GM12878 (cell line): ENCODE results near the gene C1orf35. TPM values are rescaled to one million over a fixed set of nuclear protein-coding genes. Genes with fewer than 3 reads are reported as not detected.

Experiments used
- ATAC-seq: fragments of 200-7000 bp; cut with Tn5 transposase; 3 replicates; pipeline ENCODE4 v1.9.1; 2020; ENCODE audit warnings: mild to moderate bottlenecking, moderate library complexity
- BruUV-seq: library from RNA; stranded (reverse); fragments of 400-500 nt; replicated peaks from 2 replicates; lab custom pipeline; 2021; lab: Mats Ljungman, UMichigan
- CTCF ChIA-PET: fragments of 300-600 bp; sonication (Branson Sonifier 250); formaldehyde crosslinking; extraction: SDS; loops from one replicate; lab custom pipeline; 2021; ENCODE audit warnings: inconsistent platforms; lab: Yijun Ruan, JAX
- POLR2A ChIA-PET: fragments of 350-600 bp; formaldehyde crosslinking; extraction: SDS; loops from one replicate; lab custom pipeline; 2021; ENCODE audit warnings: inconsistent platforms; lab: Charles Lee
- RAD21 ChIA-PET: fragments of 300-600 bp; sonication (Branson Sonifier 250); formaldehyde crosslinking; loops from one replicate; lab custom pipeline; 2023; ENCODE audit warnings: antibody characterized with exemption; ENCODE audit not compliant: unreplicated experiment; lab: Charles Lee
- SMC1A ChIA-PET: fragments of 300-600 bp; sonication (Branson Sonifier 250); formaldehyde crosslinking; loops from one replicate; lab custom pipeline; 2023; ENCODE audit not compliant: unreplicated experiment, uncharacterized antibody; lab: Charles Lee
- DNase-seq: peaks from one replicate; pipeline ENCODE4 v3.0.0-alpha.2; 2011; ENCODE audit warnings: low read depth, low spot score
- FAIRE-seq: peaks from 3 replicates; lab custom pipeline; 2011; peaks lifted over from hg19 to GRCh38; lab: Jason Lieb, UNC
- H2AFZ ChIP-seq: 2 replicates; pipeline ENCODE4 v1.6.0; 2011; ENCODE audit warnings: low read depth, low read length, control low read depth; ENCODE audit not compliant: control insufficient read depth
- H3K27ac ChIP-seq: 2 replicates; pipeline ENCODE4 v1.5.1; 2011; ENCODE audit warnings: control low read depth; ENCODE audit not compliant: control insufficient read depth, insufficient read depth
- H3K27me3 ChIP-seq, 2 experiments: replicated peaks in 1 of 2; 2 replicates each; pipeline versions ENCODE4 v1.6.0 to v1.6.1; 2011; ENCODE audit warnings: low read length in 1 of 2; ENCODE audit not compliant: control insufficient read depth in 2 of 2, insufficient read depth in 2 of 2
- H3K36me3 ChIP-seq, 2 experiments: 2 replicates each; pipeline ENCODE4 v1.5.1; 2011; ENCODE audit warnings: low read length in 1 of 2; ENCODE audit not compliant: control insufficient read depth in 2 of 2, insufficient read depth in 2 of 2
- H3K4me1 ChIP-seq: 2 replicates; pipeline ENCODE4 v1.6.1; 2011; ENCODE audit warnings: mild to moderate bottlenecking, low read length, moderate library complexity, mixed read lengths; ENCODE audit not compliant: control insufficient read depth, insufficient read depth
- H3K4me2 ChIP-seq: 2 replicates; pipeline ENCODE4 v1.6.0; 2011; ENCODE audit warnings: control low read depth; ENCODE audit not compliant: control insufficient read depth, insufficient read depth
- H3K4me3 ChIP-seq: fragments of 200-600 bp; sonication (generic); 2 replicates; pipeline ENCODE4 v1.5.1; 2016
- H3K79me2 ChIP-seq: 2 replicates; pipeline ENCODE4 v1.6.0; 2011; ENCODE audit warnings: low read length; ENCODE audit not compliant: control insufficient read depth, insufficient read depth
- H3K9ac ChIP-seq: 2 replicates; pipeline ENCODE4 v1.8.0; 2011; ENCODE audit warnings: low read length, control low read depth, mixed read lengths; ENCODE audit not compliant: control insufficient read depth, insufficient read depth
- H3K9me3 ChIP-seq: replicated peaks from 3 replicates; pipeline ENCODE4 v1.5.1; 2011; ENCODE audit warnings: mild to moderate bottlenecking, low read length; ENCODE audit not compliant: control insufficient read depth, insufficient read depth
- H4K20me1 ChIP-seq: 2 replicates; pipeline ENCODE4 v1.6.0; 2011; ENCODE audit not compliant: control insufficient read depth, insufficient read depth
- CHD4 ChIP-seq: fragments of 200-600 bp; sonication (generic); IDR thresholded peaks from 2 replicates; pipeline ENCODE4 v1.6.1; 2016; ENCODE audit warnings: mild to moderate bottlenecking
- HDGF ChIP-seq: fragments of 450-650 bp; IDR thresholded peaks from 2 replicates; pipeline ENCODE4 v1.6.1; 2016; ENCODE audit warnings: antibody characterized with exemption
- POLR2A ChIP-seq: IDR thresholded peaks from 2 replicates; pipeline ENCODE4 v1.6.1; 2011; ENCODE audit warnings: low read depth, mild to moderate bottlenecking, low read length
- WGBS: methylation state at CpG from one replicate; pipeline ENCODE4 v1.1.6; 2016; ENCODE audit warnings: low lambda C conversion rate; ENCODE audit not compliant: insufficient replicate concordance, insufficient coverage; ENCODE audit errors: missing lambda C conversion rate; 5-methylcytosine and 5-hydroxymethylcytosine counted together
- in situ Hi-C: fragments of 300-500 bp; cut with MboI; formaldehyde crosslinking; loops from 9 replicates; pipeline ENCODE4 v1.14.3; 2018; ENCODE audit warnings: mixed read lengths
- intact Hi-C: fragments of 100-400 bp; cut with micrococcal nuclease; formaldehyde crosslinking; loops from one replicate; pipeline ENCODE4 v1.14.2; 2022; ENCODE audit not compliant: unreplicated experiment
- polyA plus RNA-seq, 11 experiments: library from polyadenylated mRNA; depleted of rRNA in 4 of 11; unstranded in 6 of 11; stranded (reverse) in 5 of 11; fragments of >200 nt; fragmentation: Nextera tagmentation in 4 of 11; fragmentation: Illumina TruSeq in 1 of 11; extraction: Ambion mirVana in 4 of 11; extraction: Trizol in 1 of 11; gene quantifications; 1 replicate in 1 of 11; 2 replicates in 10 of 11; pipeline versions ENCODE4 v1.2.1 to v1.2.3, GENCODE V29; 2011 to 2016; ENCODE audit warnings: inconsistent platforms in 2 of 11, missing spikeins in 2 of 11, low read depth in 1 of 11
- total RNA-seq, 4 experiments: library from RNA; depleted of rRNA in 3 of 4; stranded (reverse); fragments of >200 nt in 3 of 4; fragmentation: Illumina TruSeq in 1 of 4; extraction: Trizol in 1 of 4; gene quantifications; 2 replicates each; pipeline versions ENCODE4 v1.2.1 to v1.2.3, GENCODE V29; 2013 to 2021
- TF ChIP-seq, protein P1 (sequence below): fragments of 450-650 bp; IDR thresholded peaks from 2 replicates; pipeline ENCODE4 v1.6.1; 2014; ENCODE audit warnings: mild to moderate bottlenecking
- TF ChIP-seq, protein P2 (sequence below): fragments of 450-650 bp; IDR thresholded peaks from 2 replicates; pipeline ENCODE4 v1.6.1; 2017; ENCODE audit warnings: low read depth, mild to moderate bottlenecking, moderate library complexity

C1orf35 gene
- total and polyA plus RNA-seq, 10 of the 15 experiments (the other 5 are each of a cell fraction or from before 2014, with no cell fraction given): 2.5 to 27.0 (median 10.6) TPM

DNA sequence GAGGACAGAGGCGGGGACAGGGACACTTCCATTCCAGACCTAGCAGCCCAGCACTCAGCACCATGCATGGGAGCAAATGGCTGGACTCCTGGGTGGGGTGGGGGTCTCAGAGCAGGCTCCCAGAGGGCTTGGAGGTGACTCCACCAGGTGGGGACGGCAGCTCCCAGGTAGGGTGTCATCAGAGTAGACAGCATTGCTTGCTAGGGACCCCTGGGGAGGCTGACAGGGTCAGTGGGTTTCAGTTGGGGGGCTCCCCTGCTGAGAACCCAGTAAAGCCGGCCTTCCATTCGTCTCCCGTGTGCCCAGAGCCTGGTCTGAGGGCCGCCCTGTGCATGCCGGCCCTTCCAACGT is 41.8 kb upstream of the C1orf35 start:
- CTCF ChIA-PET: no interaction called here
- in situ Hi-C loops (no loop called here), intact Hi-C loops (no loop called here)
- no peak overlapping the region for H3K27ac ChIP-seq
- H3K4me2 ChIP-seq: no peak overlapping the region
- no TSS peak for BruUV-seq
- TF ChIP-seq, protein P1, sequence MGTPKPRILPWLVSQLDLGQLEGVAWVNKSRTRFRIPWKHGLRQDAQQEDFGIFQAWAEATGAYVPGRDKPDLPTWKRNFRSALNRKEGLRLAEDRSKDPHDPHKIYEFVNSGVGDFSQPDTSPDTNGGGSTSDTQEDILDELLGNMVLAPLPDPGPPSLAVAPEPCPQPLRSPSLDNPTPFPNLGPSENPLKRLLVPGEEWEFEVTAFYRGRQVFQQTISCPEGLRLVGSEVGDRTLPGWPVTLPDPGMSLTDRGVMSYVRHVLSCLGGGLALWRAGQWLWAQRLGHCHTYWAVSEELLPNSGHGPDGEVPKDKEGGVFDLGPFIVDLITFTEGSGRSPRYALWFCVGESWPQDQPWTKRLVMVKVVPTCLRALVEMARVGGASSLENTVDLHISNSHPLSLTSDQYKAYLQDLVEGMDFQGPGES: no peak
- TF ChIP-seq POLR2A: 0 out of 2 replicates have a peak, but pooled peaks have one; percentile 1
- H3K79me2 ChIP-seq: peaks cover 56% of the 10 kb centered on the region
- H3K9ac ChIP-seq: no peak overlapping the region
- no peaks in the 10 kb centered on the region for H3K27me3 ChIP-seq
- POLR2A ChIA-PET: no interaction called here
- H3K9me3 ChIP-seq: no peaks in the 10 kb centered on the region
- FAIRE-seq: no peak
- peaks cover 12% of the 10 kb centered on the region for H3K4me1 ChIP-seq
- WGBS: 88% methylated on average over 8 of the region's 8 CpGs
- SMC1A ChIA-PET: no interaction called here
- RAD21 ChIA-PET: no interaction called here
- no peak for DNase-seq
- no peak for ATAC-seq
- no peak overlapping the region for H3K4me3 ChIP-seq
- peaks cover 6% of the 10 kb centered on the region; the same call in 1 of the 2 replicates for H4K20me1 ChIP-seq
- peaks cover 8 to 16% of the 10 kb centered on the region in 2 experiments; a peak in 3 of 4 replicates for H3K36me3 ChIP-seq
- no peak overlapping the region for H2AFZ ChIP-seq

DNA sequence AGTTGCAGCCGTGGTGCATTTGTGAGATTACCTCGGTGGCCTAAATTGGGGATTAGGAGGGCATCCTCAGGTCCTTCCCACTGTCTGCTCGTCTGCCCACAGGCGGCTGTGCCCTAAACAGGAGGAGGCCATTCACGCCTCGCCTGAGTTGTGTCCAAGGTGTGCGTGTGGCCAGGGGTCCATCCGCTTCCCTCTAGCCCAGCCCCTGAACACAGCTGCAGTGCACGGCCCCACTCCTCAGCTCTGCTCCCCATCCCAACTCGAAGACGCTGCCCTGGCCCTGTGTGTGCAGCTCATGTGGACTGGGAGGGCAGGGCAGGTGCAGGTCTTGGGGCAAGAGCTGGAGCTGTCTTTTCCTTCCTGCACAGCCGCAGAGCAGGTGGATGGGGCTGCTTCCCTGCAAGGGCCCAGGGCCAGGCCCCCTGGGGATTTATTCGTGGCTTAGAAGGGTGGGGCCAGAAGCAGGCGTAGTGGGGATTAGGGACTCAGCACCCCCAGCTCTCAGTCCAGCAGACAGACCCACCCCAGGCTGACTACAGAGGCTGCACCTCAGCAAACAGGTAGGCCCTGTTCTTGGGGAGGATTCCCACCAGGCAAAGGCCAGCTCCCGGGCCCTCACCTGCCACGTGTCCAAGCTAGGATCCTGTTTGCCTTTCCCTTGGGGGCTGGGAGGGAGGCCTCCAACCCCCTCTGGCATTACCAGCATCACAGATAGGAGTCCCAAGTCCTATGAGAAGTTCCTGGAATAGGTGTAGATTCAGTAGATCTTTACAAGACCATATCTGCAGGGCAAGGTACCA is 41.3 kb upstream of the C1orf35 start:
- ChIA-PET CTCF (interaction anchor here (0.6 to 1.4 kb wide), 3 partner anchors 14 to 401 kb away, joined by 3 to 9 read pairs (median 3); no protein-coding TSS in a partner anchor), RAD21 (no interaction called here), SMC1A (no interaction called here), POLR2A (interaction anchor here (0.5 kb wide), 1 partner anchor 9 kb away, joined by 3 read pairs; no protein-coding TSS in a partner anchor)
- DNase-seq (no peak), FAIRE-seq (no peak), ATAC-seq (no peak)
- BruUV-seq: no TSS peak
- no peaks in the 10 kb centered on the region for H3K9me3 ChIP-seq
- 0 out of 2 replicates have a peak overlapping the region, but pooled peaks have one; percentile 27 for H3K4me2 ChIP-seq
- intact Hi-C loops (no loop called here), in situ Hi-C loops (no loop called here)
- H3K27ac ChIP-seq: no peak overlapping the region
- H3K36me3 ChIP-seq: peaks cover 8 to 16% of the 10 kb centered on the region in 2 experiments; a peak in 3 of 4 replicates
- TF ChIP-seq, protein P2, sequence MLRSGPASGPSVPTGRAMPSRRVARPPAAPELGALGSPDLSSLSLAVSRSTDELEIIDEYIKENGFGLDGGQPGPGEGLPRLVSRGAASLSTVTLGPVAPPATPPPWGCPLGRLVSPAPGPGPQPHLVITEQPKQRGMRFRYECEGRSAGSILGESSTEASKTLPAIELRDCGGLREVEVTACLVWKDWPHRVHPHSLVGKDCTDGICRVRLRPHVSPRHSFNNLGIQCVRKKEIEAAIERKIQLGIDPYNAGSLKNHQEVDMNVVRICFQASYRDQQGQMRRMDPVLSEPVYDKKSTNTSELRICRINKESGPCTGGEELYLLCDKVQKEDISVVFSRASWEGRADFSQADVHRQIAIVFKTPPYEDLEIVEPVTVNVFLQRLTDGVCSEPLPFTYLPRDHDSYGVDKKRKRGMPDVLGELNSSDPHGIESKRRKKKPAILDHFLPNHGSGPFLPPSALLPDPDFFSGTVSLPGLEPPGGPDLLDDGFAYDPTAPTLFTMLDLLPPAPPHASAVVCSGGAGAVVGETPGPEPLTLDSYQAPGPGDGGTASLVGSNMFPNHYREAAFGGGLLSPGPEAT: no peak
- TF ChIP-seq HDGF (0 out of 2 replicates have a peak, but pooled peaks have one; percentile 2), CHD4 (no peak)
- H4K20me1 ChIP-seq: peaks cover 6% of the 10 kb centered on the region; the same call in 1 of the 2 replicates
- peaks cover 12% of the 10 kb centered on the region for H3K4me1 ChIP-seq
- H3K27me3 ChIP-seq: no peaks in the 10 kb centered on the region
- H3K9ac ChIP-seq: no peak overlapping the region
- 77% methylated on average over 16 of the region's 16 CpGs for WGBS
- peaks cover 56% of the 10 kb centered on the region for H3K79me2 ChIP-seq
- H2AFZ ChIP-seq: no peak overlapping the region
- no peak overlapping the region for H3K4me3 ChIP-seq
